H1 (cell line): ENCODE measurements around the gene KDM1A. TPM values are rescaled to one million over a fixed set of nuclear protein-coding genes. Genes with fewer than 3 reads are reported as not detected.

Experiments
- CTCF ChIA-PET: fragments of 300-600 bp; sonication (Branson Sonifier 250); formaldehyde crosslinking; loops from one replicate; lab custom pipeline; 2021; ENCODE audit not compliant: partially characterized antibody; lab: Charles Lee
- POLR2A ChIA-PET: fragments of 300-600 bp; sonication (Branson Sonifier 250); formaldehyde crosslinking; loops from one replicate; lab custom pipeline; 2021; ENCODE audit warnings: inconsistent platforms; ENCODE audit not compliant: partially characterized antibody; lab: Charles Lee
- DNase-seq, 2 experiments: peaks; one replicate each; pipeline versions ENCODE4 v3.0.0 to v3.0.0-alpha.2; 2010 to 2022; ENCODE audit warnings: low spot score in 2 of 2, low read depth in 1 of 2, mixed read lengths in 1 of 2
- FAIRE-seq: peaks from 2 replicates; lab custom pipeline; 2011; peaks lifted over from hg19 to GRCh38; lab: Jason Lieb, UNC
- H2AFZ ChIP-seq: 2 replicates; pipeline ENCODE4 v1.8.1; 2012; ENCODE audit warnings: low read length, inconsistent platforms
- H2AK5ac ChIP-seq: 2 replicates; pipeline ENCODE4 v1.6.1; 2013; ENCODE audit warnings: low read depth, low read length
- H2BK120ac ChIP-seq: replicated peaks from 2 replicates; pipeline ENCODE3; 2013; ENCODE audit warnings: low read depth, low read length, inconsistent platforms
- H2BK12ac ChIP-seq: 2 replicates; pipeline ENCODE4 v1.6.1; 2013; ENCODE audit warnings: low read depth, low read length
- H2BK15ac ChIP-seq: 2 replicates; pipeline ENCODE4 v1.6.1; 2013; ENCODE audit warnings: low read length
- H2BK20ac ChIP-seq: 2 replicates; pipeline ENCODE4 v1.6.1; 2013; ENCODE audit warnings: low read length
- H2BK5ac ChIP-seq: 2 replicates; pipeline ENCODE4 v1.6.1; 2013; ENCODE audit warnings: low read depth, low read length
- H3K14ac ChIP-seq: 2 replicates; pipeline ENCODE4 v1.6.1; 2013; ENCODE audit warnings: inconsistent platforms; ENCODE audit not compliant: insufficient read length
- H3K18ac ChIP-seq: 2 replicates; pipeline ENCODE4 v1.6.1; 2013; ENCODE audit warnings: low read length; ENCODE audit errors: extremely low read depth
- H3K23ac ChIP-seq: 2 replicates; pipeline ENCODE4 v1.6.1; 2013; ENCODE audit warnings: inconsistent platforms; ENCODE audit not compliant: insufficient read length
- H3K23me2 ChIP-seq: 2 replicates; pipeline ENCODE4 v1.6.1; 2013; ENCODE audit warnings: low read depth, low read length
- H3K27ac ChIP-seq: 2 replicates; pipeline ENCODE4 v1.6.1; 2011; ENCODE audit warnings: low read depth, low read length, inconsistent platforms
- H3K27me3 ChIP-seq, 4 experiments: replicated peaks in 1 of 4; 1 replicate in 1 of 4; 2 replicates in 3 of 4; pipeline versions ENCODE4 v1.6.1 to v1.8.1; 2011 to 2013; ENCODE audit warnings: low read length in 3 of 4, mild to moderate bottlenecking in 3 of 4, inconsistent platforms in 2 of 4, mixed read lengths in 2 of 4, moderate library complexity in 1 of 4; ENCODE audit not compliant: control insufficient read depth in 3 of 4, insufficient read depth in 3 of 4; ENCODE audit errors: extremely low read depth in 1 of 4
- H3K36me3 ChIP-seq, 4 experiments: 2 replicates each; pipeline versions ENCODE4 v1.6.1 to v1.8.1; 2011 to 2013; ENCODE audit warnings: mild to moderate bottlenecking in 4 of 4, low read length in 3 of 4, moderate library complexity in 2 of 4, control low read depth in 1 of 4, inconsistent platforms in 1 of 4; ENCODE audit not compliant: insufficient read depth in 4 of 4, control insufficient read depth in 2 of 4
- H3K4ac ChIP-seq: replicated peaks from 2 replicates; pipeline ENCODE3; 2013; ENCODE audit warnings: low read length, low read depth, mixed read lengths, inconsistent platforms; ENCODE audit not compliant: insufficient read length
- H3K4me1 ChIP-seq, 4 experiments: replicated peaks in 1 of 4; 1 replicate in 1 of 4; 2 replicates in 3 of 4; pipeline versions ENCODE4 v1.6.1 to v1.8.1; 2011 to 2013; ENCODE audit warnings: low read length in 3 of 4, inconsistent platforms in 2 of 4, mixed read lengths in 1 of 4; ENCODE audit not compliant: insufficient read depth in 4 of 4, control insufficient read depth in 3 of 4
- H3K4me2 ChIP-seq, 2 experiments: 2 replicates each; pipeline versions ENCODE4 v1.6.1 to v1.8.1; 2011 to 2013; ENCODE audit warnings: low read depth in 2 of 2, low read length in 2 of 2, control low read depth in 1 of 2, inconsistent platforms in 1 of 2, mild to moderate bottlenecking in 1 of 2; ENCODE audit not compliant: insufficient read depth in 1 of 2
- H3K4me3 ChIP-seq, 4 experiments: fragments of 200-600, 300-600 bp in 1 of 4; sonication (generic), shearing (Covaris generic), sonication (Bioruptor Twin) in 1 of 4; 2 replicates each; pipeline versions ENCODE4 v1.5.1 to v1.8.1; 2011 to 2016; ENCODE audit warnings: low read length in 4 of 4, low read depth in 3 of 4, control low read depth in 2 of 4, inconsistent platforms in 2 of 4, mild to moderate bottlenecking in 2 of 4, mixed read lengths in 1 of 4, moderate library complexity in 1 of 4; ENCODE audit not compliant: insufficient read depth in 2 of 4; ENCODE audit errors: extremely low read depth in 1 of 4
- H3K56ac ChIP-seq: replicated peaks from 2 replicates; pipeline ENCODE3; 2013; ENCODE audit warnings: low read depth, mild to moderate bottlenecking, mixed read lengths, low read length, inconsistent platforms; ENCODE audit not compliant: insufficient read length
- H3K79me1 ChIP-seq: 2 replicates; pipeline ENCODE4 v1.6.1; 2013; ENCODE audit warnings: low read depth, low read length, control low read depth
- H3K79me2 ChIP-seq, 2 experiments: 2 replicates each; pipeline versions ENCODE4 v1.6.1 to v1.8.1; 2012 to 2013; ENCODE audit warnings: low read length in 2 of 2, mild to moderate bottlenecking in 2 of 2, inconsistent platforms in 1 of 2; ENCODE audit not compliant: insufficient read depth in 2 of 2, control insufficient read depth in 1 of 2
- H3K9ac ChIP-seq, 4 experiments: replicated peaks in 1 of 4; 1 replicate in 1 of 4; 2 replicates in 3 of 4; pipeline versions ENCODE4 v1.6.1 to v1.8.1; 2011 to 2013; ENCODE audit warnings: low read depth in 3 of 4, low read length in 3 of 4, control low read depth in 2 of 4, mild to moderate bottlenecking in 2 of 4, moderate library complexity in 2 of 4, inconsistent platforms in 1 of 4; ENCODE audit errors: extremely low read depth in 1 of 4
- H3K9me3 ChIP-seq, 2 experiments: 2 replicates each; pipeline versions ENCODE4 v1.6.1 to v1.8.1; 2012 to 2013; ENCODE audit warnings: mild to moderate bottlenecking in 2 of 2, moderate library complexity in 2 of 2, control low read depth in 1 of 2, inconsistent platforms in 1 of 2, low read depth in 1 of 2, low read length in 1 of 2, mixed read lengths in 1 of 2; ENCODE audit not compliant: insufficient read depth in 2 of 2
- H4K20me1 ChIP-seq, 2 experiments: replicated peaks in 1 of 2; 2 replicates each; pipeline versions ENCODE3 to v1.8.1; 2011 to 2013; ENCODE audit warnings: inconsistent platforms in 2 of 2, low read length in 2 of 2, mild to moderate bottlenecking in 1 of 2; ENCODE audit not compliant: insufficient read depth in 2 of 2, control insufficient read depth in 1 of 2
- H4K5ac ChIP-seq: 2 replicates; pipeline ENCODE4 v1.6.1; 2013; ENCODE audit warnings: low read length, low read depth, mixed read lengths, inconsistent platforms; ENCODE audit not compliant: insufficient read length
- H4K8ac ChIP-seq: 2 replicates; pipeline ENCODE4 v1.8.0; 2013; ENCODE audit warnings: mild to moderate bottlenecking, moderate library complexity, low read length, inconsistent platforms; ENCODE audit not compliant: insufficient read depth; ENCODE audit errors: extremely low read depth
- H4K91ac ChIP-seq: replicated peaks from 2 replicates; pipeline ENCODE3; 2013; ENCODE audit warnings: low read length, mixed read lengths, inconsistent platforms; ENCODE audit not compliant: insufficient read length
- CTCF ChIP-seq, 3 experiments: IDR thresholded peaks; 1 replicate in 2 of 3; 2 replicates in 1 of 3; pipeline versions ENCODE4 v1.5.1 to v1.6.1; 2011; ENCODE audit warnings: low read length in 3 of 3, mild to moderate bottlenecking in 3 of 3, inconsistent platforms in 2 of 3, low read depth in 1 of 3, moderate library complexity in 1 of 3; ENCODE audit not compliant: insufficient read depth in 1 of 3; ENCODE audit errors: control extremely low read depth in 1 of 3
- EZH2 ChIP-seq: fragments of 200-600 bp; sonication (generic); IDR thresholded peaks from 2 replicates; pipeline ENCODE4 v1.7.1; 2012; ENCODE audit warnings: low read depth, mild to moderate bottlenecking, moderate library complexity, low read length, inconsistent platforms; ENCODE audit not compliant: severe bottlenecking
- FOSL1 ChIP-seq: IDR thresholded peaks from 2 replicates; pipeline ENCODE4 v1.6.1; 2011; ENCODE audit warnings: mild to moderate bottlenecking, low read depth, low read length, moderate library complexity; ENCODE audit not compliant: insufficient read depth
- NANOG ChIP-seq: IDR thresholded peaks from 2 replicates; pipeline ENCODE4 v1.6.1; 2011; ENCODE audit warnings: low read length, low read depth, mild to moderate bottlenecking, inconsistent platforms; ENCODE audit not compliant: insufficient read depth, poor library complexity, severe bottlenecking
- POLR2AphosphoS5 ChIP-seq: IDR thresholded peaks from 2 replicates; pipeline ENCODE4 v1.6.1; 2011; ENCODE audit warnings: low read depth, low read length
- RNF2 ChIP-seq: fragments of 200-900, 300-1000 bp; sonication (generic); IDR thresholded peaks from 2 replicates; pipeline ENCODE4 v1.7.1; 2016; ENCODE audit warnings: borderline replicate concordance, low read depth, mild to moderate bottlenecking, antibody characterized with exemption, low read length; ENCODE audit not compliant: poor library complexity, severe bottlenecking; ENCODE audit errors: missing control alignments
- SIRT6 ChIP-seq: IDR thresholded peaks from one replicate; pipeline ENCODE4 v1.7.1; 2012; ENCODE audit warnings: low read length, inconsistent platforms
- SIX5 ChIP-seq: IDR thresholded peaks from 2 replicates; pipeline ENCODE4 v1.6.1; 2011; ENCODE audit warnings: mild to moderate bottlenecking, low read depth, low read length
- SP2 ChIP-seq: IDR thresholded peaks from 2 replicates; pipeline ENCODE4 v1.6.1; 2012; ENCODE audit warnings: mild to moderate bottlenecking, low read length, inconsistent platforms
- TAF1 ChIP-seq: IDR thresholded peaks from 2 replicates; pipeline ENCODE4 v1.6.1; 2011; ENCODE audit warnings: mild to moderate bottlenecking, low read depth, low read length
- TAF7 ChIP-seq: optimal IDR thresholded peaks from 2 replicates; pipeline ENCODE3; 2011; ENCODE audit warnings: low read depth, mild to moderate bottlenecking, inconsistent platforms, low read length, moderate library complexity, borderline replicate concordance
- WGBS, 2 experiments: shearing (Covaris generic) in 1 of 2; methylation state at CpG; one replicate each; pipeline versions ENCODE4 v1.1.6 to v1.1.7; 2013 to 2015; ENCODE audit warnings: low lambda C conversion rate in 2 of 2, mixed read lengths in 2 of 2, inconsistent platforms in 1 of 2, low coverage in 1 of 2, missing lambda C conversion rate in 1 of 2; ENCODE audit not compliant: insufficient replicate concordance in 2 of 2, insufficient coverage in 1 of 2, insufficient read length in 1 of 2; ENCODE audit errors: extremely low coverage in 1 of 2, missing lambda C conversion rate in 1 of 2; 5-methylcytosine and 5-hydroxymethylcytosine counted together
- polyA plus RNA-seq, 7 experiments: library from polyadenylated mRNA; depleted of rRNA in 3 of 7; stranded (reverse) in 5 of 7; unstranded in 2 of 7; fragments of >200 nt in 5 of 7; fragments of 200-250 nt in 2 of 7; gene quantifications; 1 replicate in 5 of 7; 2 replicates in 1 of 7; 4 replicates in 1 of 7; pipeline versions ENCODE4 v1.2.1 to v1.2.3, GENCODE V29; 2011 to 2013; ENCODE audit warnings: missing spikeins in 2 of 7, mixed read lengths in 2 of 7
- total RNA-seq: library from RNA; stranded (reverse); fragmentation: NEBNext Ultra II Directional; extraction: Animal tissue kit (Norgen Biotek cat#: 25700); gene quantifications from 2 replicates; pipeline ENCODE4 v1.2.1, GENCODE V29; 2021

Gene KDM1A
- total and polyA plus RNA-seq, 2 of the 8 experiments (the other 6 are each of a cell fraction or from before 2014, with no cell fraction given), result 216 to 275 TPM

DNA sequence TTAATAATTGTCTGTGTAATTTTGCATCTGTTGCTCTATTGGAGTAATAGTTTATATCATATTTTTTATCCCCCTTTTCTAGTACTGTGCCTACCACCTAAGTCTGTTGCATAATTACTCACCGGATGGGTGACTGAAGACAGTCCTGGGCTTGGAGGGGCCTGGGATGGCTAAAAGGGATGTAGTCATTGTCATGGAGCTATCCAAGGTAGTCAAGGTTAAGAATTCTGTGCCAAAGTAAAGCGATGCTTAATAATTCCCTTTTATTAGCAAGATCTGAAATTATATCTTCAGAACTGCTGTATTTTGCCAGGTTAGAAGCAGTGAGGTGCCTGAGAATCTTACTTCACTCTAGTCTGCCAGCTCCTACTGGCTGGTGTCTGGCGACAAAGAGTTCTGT is 61.6 kb downstream of the KDM1A start:
- H2BK5ac ChIP-seq, result no peak overlapping the region
- WGBS, 2 experiments, result 88% methylated on average over 3 of the region's 3 CpGs; no CpG with 5 or more reads in 1 of the 2 experiments
- H3K23ac ChIP-seq, result no peak overlapping the region
- H3K79me1 ChIP-seq, result no peaks in the 10 kb centered on the region
- H3K18ac ChIP-seq, result no peak overlapping the region
- H2BK12ac ChIP-seq, result no peak overlapping the region
- no peaks in the 10 kb centered on the region for H3K27me3 ChIP-seq
- no peak for FAIRE-seq
- no peak overlapping the region for H3K14ac ChIP-seq
- no peaks in the 10 kb centered on the region for H3K23me2 ChIP-seq
- no peak overlapping the region for H4K91ac ChIP-seq
- peaks cover 11 to 12% of the 10 kb centered on the region in 2 experiments for H4K20me1 ChIP-seq
- no peak overlapping the region for H3K4me2 ChIP-seq
- DNase-seq, result no peak
- H4K8ac ChIP-seq, result no peak overlapping the region
- H3K9ac ChIP-seq, result no peak overlapping the region
- H2BK120ac ChIP-seq, result no peak overlapping the region
- no peak overlapping the region for H2BK20ac ChIP-seq
- peaks cover 32 to 95% (median 67%) of the 10 kb centered on the region in 4 experiments for H3K36me3 ChIP-seq
- no peaks in the 10 kb centered on the region for H3K4me1 ChIP-seq
- H3K9me3 ChIP-seq, result no peaks in the 10 kb centered on the region
- H4K5ac ChIP-seq, result no peak overlapping the region
- ChIA-PET CTCF (interaction anchor here (0.7 to 27.1 kb wide), 18 partner anchors 9 to 106 kb away, joined by 3 to 705 read pairs (median 4); partner anchors contain the start of gene LUZP1), POLR2A (interaction anchor here (1.0 to 2.3 kb wide), 4 partner anchors 8 to 108 kb away, joined by 3 to 13 read pairs (median 6); partner anchors contain the start of gene LACTBL1)
- no peak overlapping the region for H3K56ac ChIP-seq
- no peak overlapping the region for H2AFZ ChIP-seq
- H3K79me2 ChIP-seq, result no peaks in the 10 kb centered on the region
- no peak overlapping the region for H3K4me3 ChIP-seq
- no peak overlapping the region for H2BK15ac ChIP-seq
- no peak overlapping the region for H2AK5ac ChIP-seq
- H3K27ac ChIP-seq, result no peak overlapping the region
- no peak overlapping the region for H3K4ac ChIP-seq
- TF ChIP-seq NANOG, result no peak
- no peak for TF ChIP-seq TAF7
- no peak for TF ChIP-seq SIRT6
- no peak for TF ChIP-seq EZH2
- no peak for TF ChIP-seq POLR2AphosphoS5
- no peak for TF ChIP-seq SP2
- TF ChIP-seq RNF2, result no peak
- no peak for TF ChIP-seq FOSL1
- no peak for TF ChIP-seq CTCF (IDR thresholded peaks at IDR 0.05; ENCODE audit: control extremely low read depth in 1 of 3, insufficient read depth in 1 of 3, low read depth in 1 of 3, low read length in 3 of 3)
- no peak for TF ChIP-seq SIX5
- no peak for TF ChIP-seq TAF1
